Measurements from ENCODE around the gene ZNF532.

Gene ZNF532

DNA sequence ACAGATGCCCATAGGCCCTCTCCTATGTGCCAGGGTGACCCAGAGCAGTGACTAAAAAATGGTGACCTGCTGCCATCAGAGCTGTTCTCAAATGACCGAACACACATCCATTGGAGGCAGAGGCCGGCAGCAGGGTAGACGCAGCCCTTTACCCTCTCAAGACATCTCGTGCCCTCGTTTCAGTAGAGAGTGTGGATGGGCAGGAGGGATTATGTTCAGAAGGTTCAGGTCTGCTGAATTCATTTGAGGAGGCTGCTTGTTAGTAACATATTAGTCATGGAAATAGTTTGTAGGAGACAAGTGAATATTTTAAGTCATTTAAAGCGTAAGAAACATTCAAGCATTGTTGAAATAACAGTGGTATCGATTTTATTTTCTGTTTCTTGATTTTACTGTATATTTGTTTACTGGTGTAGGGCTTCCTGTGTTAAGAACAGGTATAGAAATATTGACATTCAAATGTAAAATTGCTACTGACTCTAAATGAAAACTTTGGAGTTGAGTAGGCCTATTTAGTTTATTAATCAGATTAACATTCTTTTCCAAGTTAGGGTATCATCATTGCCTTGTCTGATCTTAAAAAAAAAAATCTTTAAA is 82.6 kb downstream of the ZNF532 start:
- no peak for DNase-seq (ENCODE audit: low read depth)

- no peak for DNase-seq (ENCODE audit: low read depth)
These were observed 84.4 kb downstream of the ZNF532 start for GRCh38 chr18:58949031-58949430.

DNA sequence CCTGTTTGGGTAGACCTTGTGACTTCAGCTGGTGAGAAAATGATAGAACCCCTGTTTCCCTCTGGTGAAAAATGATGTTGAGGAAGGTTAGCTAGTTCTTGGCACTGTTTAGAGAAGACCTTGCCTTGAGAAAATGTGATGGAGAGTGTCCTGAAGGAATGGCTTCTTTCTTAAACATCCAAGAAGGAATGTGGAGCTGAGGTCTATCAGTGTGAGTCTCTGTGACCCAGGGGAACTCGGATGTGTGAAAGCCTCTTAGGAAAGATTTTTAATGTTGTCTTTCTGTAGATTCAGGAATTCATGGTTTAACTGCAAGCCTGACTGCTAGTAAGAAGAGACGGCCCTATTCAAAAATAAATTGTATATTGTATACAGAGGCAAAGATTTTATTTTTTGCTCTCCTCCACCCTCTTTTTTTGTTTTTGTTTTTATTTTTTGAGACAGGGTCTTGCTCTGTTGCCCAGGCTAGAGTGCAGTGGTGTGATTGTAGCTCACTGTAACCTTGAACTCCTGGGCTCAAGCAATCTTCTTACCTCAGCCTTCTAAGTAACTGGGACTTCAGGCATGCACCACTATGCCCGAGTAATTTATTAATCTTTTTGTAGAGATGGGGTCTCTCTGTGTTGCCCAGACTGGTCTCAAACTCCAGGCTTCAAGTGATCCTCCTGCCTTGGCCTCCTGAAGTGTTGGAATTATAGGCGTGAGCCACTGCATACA is 87.5 kb downstream of the ZNF532 start:
- no peak for DNase-seq (ENCODE audit: low read depth)

- no peak for DNase-seq (ENCODE audit: low read depth)
These were observed 88.2 kb downstream of the ZNF532 start for GRCh38 chr18:58952858-58953257.

DNA sequence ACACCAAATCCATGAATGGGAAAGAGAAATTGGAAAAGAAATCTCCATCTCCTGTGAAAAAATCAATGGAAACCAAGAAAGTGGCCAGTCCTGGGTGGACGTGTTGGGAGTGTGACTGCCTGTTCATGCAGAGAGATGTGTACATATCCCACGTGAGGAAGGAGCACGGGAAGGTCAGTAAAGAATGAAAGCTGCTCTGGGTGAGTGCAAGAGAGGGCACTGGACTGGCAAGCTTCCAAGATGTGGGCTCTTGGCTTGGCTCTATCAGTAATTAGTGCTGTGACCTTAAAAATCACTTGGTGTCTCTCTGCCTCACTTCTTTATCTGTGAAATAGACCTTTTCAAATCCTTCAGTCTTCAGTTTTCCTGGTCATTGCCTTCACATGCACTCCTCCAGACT is 89.0 kb downstream of the ZNF532 start:
- no peak for DNase-seq (ENCODE audit: low read depth)

DNA sequence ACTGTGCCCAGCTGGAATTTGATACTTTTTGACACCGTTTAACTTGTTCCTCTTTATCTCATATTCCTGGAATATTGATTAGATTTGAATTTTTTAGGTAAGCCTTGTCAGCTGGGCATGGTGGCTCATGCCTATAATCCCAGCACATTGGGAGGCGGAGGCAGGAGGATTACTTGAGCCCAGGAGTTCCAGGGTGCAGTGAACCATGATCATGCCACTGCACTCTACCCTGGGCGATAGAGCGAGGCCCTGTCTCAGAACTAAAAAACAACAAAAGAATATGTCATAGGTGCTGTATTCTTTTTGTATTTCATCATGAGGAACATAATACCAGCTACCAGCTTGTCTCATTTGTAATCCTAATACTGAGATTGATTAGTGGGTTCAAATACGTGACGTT is 90.3 kb downstream of the ZNF532 start:
- no peak for DNase-seq (ENCODE audit: low read depth)

GRCh38 chr18:58955738-58956137 is 91.1 kb downstream of the ZNF532 start:
- DNase-seq (ENCODE audit: low read depth): peak; percentile 44

- no peak for DNase-seq (ENCODE audit: low read depth)
These were observed 94.0 kb downstream of the ZNF532 start for GRCh38 chr18:58958628-58959027.

DNA sequence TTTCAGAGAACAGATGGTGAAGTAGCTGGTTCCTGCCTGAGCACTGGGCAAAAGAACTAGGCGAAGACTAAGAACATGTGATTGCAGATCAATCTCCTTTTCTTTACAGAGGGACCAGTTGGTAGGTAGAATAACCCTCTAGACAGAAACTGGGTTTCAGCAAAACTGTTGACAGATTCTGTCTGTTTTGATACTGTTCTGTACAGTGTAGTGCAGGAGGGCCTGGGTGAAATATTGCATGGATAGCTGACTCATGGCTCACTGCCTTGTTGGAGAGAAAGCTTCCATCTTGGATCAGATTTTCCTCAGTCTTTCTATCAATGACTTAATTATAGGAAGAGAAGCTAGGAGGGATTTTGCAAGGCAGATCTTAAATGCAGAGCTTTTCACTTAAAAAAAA is 95.8 kb downstream of the ZNF532 start:
- DNase-seq (ENCODE audit: low read depth): no peak

GRCh38 chr18:58960946-58961722 is 96.5 kb downstream of the ZNF532 start:
- no peak for DNase-seq (ENCODE audit: low read depth)

GRCh38 chr18:58962336-58962735 is 97.7 kb downstream of the ZNF532 start:
- DNase-seq (ENCODE audit: low read depth): no peak

GRCh38 chr18:58965291-58966004 is 100.8 kb downstream of the ZNF532 start:
- DNase-seq (ENCODE audit: low read depth): no peak

GRCh38 chr18:58966005-58966677 is 101.5 kb downstream of the ZNF532 start:
- DNase-seq (ENCODE audit: low read depth): no peak

GRCh38 chr18:58966704-58967103 is 102.0 kb downstream of the ZNF532 start:
- no peak for DNase-seq (ENCODE audit: low read depth)

DNA sequence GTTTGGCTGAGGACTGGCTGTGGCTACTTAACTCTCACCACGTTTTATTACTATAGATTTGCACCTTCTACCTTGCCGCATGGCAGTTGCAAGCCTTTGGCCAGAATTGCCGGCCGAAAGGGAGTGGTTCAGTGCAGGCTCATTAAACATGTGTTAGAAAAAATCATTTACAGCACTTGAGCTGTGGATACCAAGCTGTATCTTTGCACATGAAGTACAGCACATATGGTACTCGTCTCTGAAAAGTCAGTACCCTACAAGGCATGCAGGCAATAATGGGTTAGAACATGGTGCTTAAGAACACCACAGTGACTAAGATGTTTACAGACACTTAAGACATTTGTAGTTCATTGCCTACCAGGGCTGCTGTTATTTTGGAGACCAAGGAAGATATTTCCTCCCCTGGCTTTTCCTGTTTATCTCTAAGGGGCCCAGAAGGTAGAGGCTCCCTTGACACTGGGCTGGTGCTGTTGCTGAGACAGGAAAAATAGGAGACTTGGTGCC is 103.1 kb downstream of the ZNF532 start:
- DNase-seq (ENCODE audit: low read depth): no peak

GRCh38 chr18:58970943-58971790 is 106.5 kb downstream of the ZNF532 start:
- DNase-seq (ENCODE audit: low read depth): no peak

GRCh38 chr18:58975296-58975695 is 110.6 kb downstream of the ZNF532 start:
- DNase-seq (ENCODE audit: low read depth): no peak

GRCh38 chr18:58975781-58976180 is 111.1 kb downstream of the ZNF532 start:
- DNase-seq (ENCODE audit: low read depth): no peak

GRCh38 chr18:58977223-58977622 is 112.5 kb downstream of the ZNF532 start:
- no peak for DNase-seq (ENCODE audit: low read depth)

DNA sequence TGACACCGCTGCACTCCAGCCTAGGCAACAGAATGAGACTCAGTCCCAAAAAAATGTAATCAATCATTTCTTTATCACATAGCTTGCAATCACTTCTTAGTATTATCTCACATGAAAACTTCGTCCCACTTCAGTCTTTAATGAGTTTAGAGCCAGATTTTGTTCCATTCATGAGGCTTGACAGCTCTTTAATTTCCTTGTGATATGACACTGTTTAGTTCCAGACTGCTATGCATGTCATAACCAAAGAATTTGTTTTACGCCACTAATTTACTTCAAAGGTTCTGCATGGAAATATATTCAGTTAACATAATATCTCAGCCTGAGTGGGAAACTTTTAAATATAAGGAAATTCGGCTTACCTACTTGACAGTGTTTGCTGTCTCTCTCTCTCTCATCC is 113.1 kb downstream of the ZNF532 start:
- no peak for DNase-seq (ENCODE audit: low read depth)

- DNase-seq (ENCODE audit: low read depth): no peak
These were observed 114.2 kb downstream of the ZNF532 start for GRCh38 chr18:58978916-58979315.

Measured in GM04504 (cell line).